ENCODE results near the gene THADA. TPM values are rescaled to one million over a fixed set of nuclear protein-coding genes. Genes with fewer than 3 reads are reported as not detected.
A peak's percentile ranks its signal among the peaks of the same experiment; 100 is the strongest.

Gene THADA
- polyA plus RNA-seq, 3 donors, result 7.3 to 11.2 (median 9.7) TPM

DNA sequence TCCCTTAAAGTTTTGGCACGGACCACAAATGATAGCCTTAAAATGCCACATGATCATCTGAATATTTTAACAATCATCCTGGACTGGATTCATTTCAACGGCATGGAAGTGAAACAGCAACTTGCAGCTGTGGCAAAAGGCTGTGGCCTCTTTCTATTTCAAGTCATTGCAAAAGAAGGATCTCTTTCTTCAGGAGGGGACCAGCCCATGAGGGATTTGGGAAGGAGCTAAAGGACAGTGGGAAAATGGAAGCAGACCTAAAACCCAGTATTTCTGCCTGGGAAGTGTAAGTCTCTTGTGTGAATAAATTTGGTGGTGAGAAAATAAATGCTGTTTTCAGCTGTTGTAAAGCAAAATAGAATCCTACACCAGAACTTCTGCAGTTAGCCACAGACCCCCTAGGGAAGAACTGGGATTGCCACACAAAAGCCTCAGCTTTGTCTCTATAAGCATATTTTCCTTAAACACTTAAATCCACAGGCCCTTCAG, 262.1 kb downstream of the THADA start:
- Histone ChIP-seq H2AFZ (ENCODE audit: insufficient read depth, low read depth, low read length, poor library complexity, severe bottlenecking) (no peak overlapping the region), H3K36me3 (replicated peaks in 1 of 2; ENCODE audit: control insufficient read depth in 1 of 2, insufficient read depth in 2 of 2, low read length in 2 of 2) (no peaks in the 10 kb centered on the region), H3K4me3 (replicated peaks in 1 of 3; ENCODE audit: low read depth in 2 of 3, low read length in 3 of 3) (peak overlapping the region in 2 of 3 experiments; percentile 17 to 49), H3K4me2 (replicated peaks; ENCODE audit: extremely low read depth, low read length, poor library complexity, severe bottlenecking) (peak overlapping the region; percentile 52), H3K9ac (ENCODE audit: insufficient read depth, low read length, poor library complexity, severe bottlenecking) (peak overlapping the region; percentile 9), H3K27ac (ENCODE audit: low read depth in 1 of 2, low read length in 2 of 2) (peak overlapping the region; percentile 23 to 76), H3K9me3 (replicated peaks in 1 of 2; ENCODE audit: control insufficient read depth in 1 of 2, insufficient read depth in 1 of 2, low read length in 2 of 2) (no peaks in the 10 kb centered on the region), H3K27me3 (ENCODE audit: control insufficient read depth in 2 of 2, insufficient read depth in 2 of 2, low read length in 2 of 2) (no peaks in the 10 kb centered on the region), H4K20me1 (ENCODE audit: insufficient read depth, low read length) (no peaks in the 10 kb centered on the region), H3K4me1 (ENCODE audit: control insufficient read depth in 1 of 2, insufficient read depth in 2 of 2, low read length in 2 of 2) (peaks cover 42 to 51% of the 10 kb centered on the region in 2 donors), H3K79me2 (ENCODE audit: insufficient read depth, low read length) (peaks cover 7% of the 10 kb centered on the region)
- Mint-ChIP-seq H3K4me1 (peaks cover 58% of the 10 kb centered on the region), H3K27me3 (ENCODE audit: low read depth in 3 of 3) (peaks cover 0 to 2% (median 0%) of the 10 kb centered on the region in 3 donors), H3K4me3 (peak overlapping the region; percentile 16 to 75), H3K27ac (peak overlapping the region; percentile 82 to 91 (median 89)), H3K9me3 (peaks cover 0 to 1% (median 0%) of the 10 kb centered on the region in 7 donors), H3K36me3 (peaks cover 8 to 11% of the 10 kb centered on the region in 2 donors)
- TF ChIP-seq, protein P1, sequence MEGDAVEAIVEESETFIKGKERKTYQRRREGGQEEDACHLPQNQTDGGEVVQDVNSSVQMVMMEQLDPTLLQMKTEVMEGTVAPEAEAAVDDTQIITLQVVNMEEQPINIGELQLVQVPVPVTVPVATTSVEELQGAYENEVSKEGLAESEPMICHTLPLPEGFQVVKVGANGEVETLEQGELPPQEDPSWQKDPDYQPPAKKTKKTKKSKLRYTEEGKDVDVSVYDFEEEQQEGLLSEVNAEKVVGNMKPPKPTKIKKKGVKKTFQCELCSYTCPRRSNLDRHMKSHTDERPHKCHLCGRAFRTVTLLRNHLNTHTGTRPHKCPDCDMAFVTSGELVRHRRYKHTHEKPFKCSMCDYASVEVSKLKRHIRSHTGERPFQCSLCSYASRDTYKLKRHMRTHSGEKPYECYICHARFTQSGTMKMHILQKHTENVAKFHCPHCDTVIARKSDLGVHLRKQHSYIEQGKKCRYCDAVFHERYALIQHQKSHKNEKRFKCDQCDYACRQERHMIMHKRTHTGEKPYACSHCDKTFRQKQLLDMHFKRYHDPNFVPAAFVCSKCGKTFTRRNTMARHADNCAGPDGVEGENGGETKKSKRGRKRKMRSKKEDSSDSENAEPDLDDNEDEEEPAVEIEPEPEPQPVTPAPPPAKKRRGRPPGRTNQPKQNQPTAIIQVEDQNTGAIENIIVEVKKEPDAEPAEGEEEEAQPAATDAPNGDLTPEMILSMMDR (IDR thresholded peaks at IDR 0.05), result no peak
- peak; percentile 52 to 57 (median 54) for DNase-seq
- intact Hi-C loops (cut with micrococcal nuclease), result no loop called here
- 0% methylated on average over 1 of the region's 2 CpGs for WGBS (ENCODE audit: insufficient coverage)

DNA sequence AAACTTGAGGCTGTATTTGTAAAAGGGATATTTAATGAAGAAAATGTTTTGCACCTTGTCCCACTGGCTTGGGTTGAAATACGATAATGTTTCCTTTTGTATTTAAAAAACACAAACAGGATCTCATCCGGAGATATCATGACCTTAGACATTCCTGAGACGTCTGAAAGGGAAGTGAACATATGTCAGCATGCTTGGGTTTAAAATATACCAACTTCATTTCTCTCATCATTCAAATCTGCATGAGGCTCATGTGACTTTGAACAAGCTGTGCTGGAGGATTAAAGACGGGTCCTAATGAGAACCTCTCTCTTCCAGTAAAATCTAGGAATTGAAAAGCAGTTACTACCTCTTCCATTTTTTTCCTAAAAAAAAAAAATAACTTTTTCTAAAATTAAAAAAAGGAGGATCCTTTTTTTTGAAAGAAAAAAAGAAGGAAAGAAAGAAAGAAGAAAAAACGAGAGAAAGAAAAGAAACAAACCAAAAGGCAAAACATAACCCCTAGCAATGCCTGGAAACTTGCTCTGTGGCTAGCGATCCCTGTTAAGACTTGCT, 262.7 kb downstream of the THADA start:
- Mint-ChIP-seq H3K4me1 (peaks cover 55% of the 10 kb centered on the region), H3K4me3 (peak overlapping the region; percentile 1 to 75), H3K9me3 (peaks cover 0 to 1% (median 0%) of the 10 kb centered on the region in 7 donors), H3K27ac (peak overlapping the region; percentile 82 to 91 (median 89)), H3K27me3 (ENCODE audit: low read depth in 3 of 3) (peaks cover 0 to 2% (median 0%) of the 10 kb centered on the region in 3 donors), H3K36me3 (peaks cover 6 to 13% of the 10 kb centered on the region in 2 donors)
- no peak overlapping the region for H2AFZ ChIP-seq (ENCODE audit: insufficient read depth, low read depth, low read length, poor library complexity, severe bottlenecking)
- TF ChIP-seq, protein P1 (IDR thresholded peaks at IDR 0.05), result no peak
- peak overlapping the region; percentile 23 to 76 for H3K27ac ChIP-seq (ENCODE audit: low read depth in 1 of 2, low read length in 2 of 2)
- H3K27me3 ChIP-seq (ENCODE audit: control insufficient read depth in 2 of 2, insufficient read depth in 2 of 2, low read length in 2 of 2), result no peaks in the 10 kb centered on the region
- WGBS (ENCODE audit: insufficient coverage), result 0% methylated on average over 1 of the region's 6 CpGs
- H3K4me3 ChIP-seq (replicated peaks in 1 of 3; ENCODE audit: low read depth in 2 of 3, low read length in 3 of 3), result peak overlapping the region in 2 of 3 experiments; percentile 17 to 49
- intact Hi-C loops (cut with micrococcal nuclease), result no loop called here
- no peaks in the 10 kb centered on the region for H3K36me3 ChIP-seq (replicated peaks in 1 of 2; ENCODE audit: control insufficient read depth in 1 of 2, insufficient read depth in 2 of 2, low read length in 2 of 2)
- peak overlapping the region; percentile 9 for H3K9ac ChIP-seq (ENCODE audit: insufficient read depth, low read length, poor library complexity, severe bottlenecking)
- peak in 2 of 3 donors; percentile 28 to 40 for DNase-seq
- peaks cover 42 to 51% of the 10 kb centered on the region in 2 donors for H3K4me1 ChIP-seq (ENCODE audit: control insufficient read depth in 1 of 2, insufficient read depth in 2 of 2, low read length in 2 of 2)
- H3K9me3 ChIP-seq (replicated peaks in 1 of 2; ENCODE audit: control insufficient read depth in 1 of 2, insufficient read depth in 1 of 2, low read length in 2 of 2), result no peaks in the 10 kb centered on the region
- no peaks in the 10 kb centered on the region for H4K20me1 ChIP-seq (ENCODE audit: insufficient read depth, low read length)
- peak overlapping the region; percentile 52 for H3K4me2 ChIP-seq (replicated peaks; ENCODE audit: extremely low read depth, low read length, poor library complexity, severe bottlenecking)
- H3K79me2 ChIP-seq (ENCODE audit: insufficient read depth, low read length), result peaks cover 7% of the 10 kb centered on the region

Measured in CD14-positive monocyte (primary cell).